IPS-20b (cell line): Measurements from ENCODE around the gene SORT1.

Source experiments
- H3K27ac ChIP-seq: one replicate; pipeline ENCODE4 v1.5.1; 2013; ENCODE audit warnings: low read length
- H3K27me3 ChIP-seq: 2 replicates; pipeline ENCODE4 v1.6.1; 2013; ENCODE audit warnings: mild to moderate bottlenecking, low read length, inconsistent platforms; ENCODE audit not compliant: insufficient read depth
- H3K36me3 ChIP-seq: 2 replicates; pipeline ENCODE4 v1.6.1; 2013; ENCODE audit warnings: low read depth, mild to moderate bottlenecking, inconsistent platforms, low read length, moderate library complexity; ENCODE audit not compliant: insufficient read depth
- H3K4me1 ChIP-seq: 2 replicates; pipeline ENCODE4 v1.6.1; 2013; ENCODE audit warnings: mild to moderate bottlenecking, control low read depth, inconsistent platforms, low read length, moderate library complexity; ENCODE audit not compliant: insufficient read depth
- H3K4me3 ChIP-seq: 2 replicates; pipeline ENCODE4 v1.5.1; 2013; ENCODE audit warnings: mild to moderate bottlenecking, low read length, inconsistent platforms
- H3K9ac ChIP-seq: 2 replicates; pipeline ENCODE4 v1.6.1; 2013; ENCODE audit warnings: low read depth, mild to moderate bottlenecking, inconsistent platforms, low read length, moderate library complexity
- H3K9me3 ChIP-seq: 2 replicates; pipeline ENCODE4 v1.6.1; 2013; ENCODE audit warnings: mild to moderate bottlenecking, low read depth, low read length, inconsistent platforms; ENCODE audit not compliant: insufficient read depth

Gene SORT1

GRCh38 chr1:109304226-109304920 is 93.3 kb downstream of the SORT1 start:
- Histone ChIP-seq H3K4me1 (no peaks in the 10 kb centered on the region; the same call in 1 of the 2 replicates), H3K9me3 (no peaks in the 10 kb centered on the region), H3K36me3 (no peaks in the 10 kb centered on the region), H3K4me3 (no peak overlapping the region), H3K27me3 (no peaks in the 10 kb centered on the region), H3K27ac (no peak overlapping the region), H3K9ac (no peak overlapping the region)

GRCh38 chr1:109301874-109302273 is 95.8 kb downstream of the SORT1 start:
- no peaks in the 10 kb centered on the region for H3K36me3 ChIP-seq
- H3K27ac ChIP-seq: no peak overlapping the region
- no peak overlapping the region for H3K9ac ChIP-seq
- no peak overlapping the region for H3K4me3 ChIP-seq
- no peaks in the 10 kb centered on the region for H3K9me3 ChIP-seq
- no peaks in the 10 kb centered on the region for H3K4me1 ChIP-seq
- H3K27me3 ChIP-seq: no peaks in the 10 kb centered on the region

GRCh38 chr1:109300650-109301151 is 97.0 kb downstream of the SORT1 start:
- H3K4me1 ChIP-seq: no peaks in the 10 kb centered on the region
- no peaks in the 10 kb centered on the region for H3K36me3 ChIP-seq
- H3K9ac ChIP-seq: no peak overlapping the region
- H3K27ac ChIP-seq: no peak overlapping the region
- no peaks in the 10 kb centered on the region for H3K9me3 ChIP-seq
- H3K27me3 ChIP-seq: no peaks in the 10 kb centered on the region
- H3K4me3 ChIP-seq: no peak overlapping the region

GRCh38 chr1:109299558-109300343 is 98.0 kb downstream of the SORT1 start:
- H3K9me3 ChIP-seq: no peaks in the 10 kb centered on the region
- H3K27ac ChIP-seq: no peak overlapping the region
- no peaks in the 10 kb centered on the region for H3K36me3 ChIP-seq
- no peaks in the 10 kb centered on the region for H3K4me1 ChIP-seq
- H3K9ac ChIP-seq: no peak overlapping the region
- no peaks in the 10 kb centered on the region for H3K27me3 ChIP-seq
- no peak overlapping the region for H3K4me3 ChIP-seq

GRCh38 chr1:109298666-109299557 is 98.8 kb downstream of the SORT1 start:
- no peak overlapping the region for H3K9ac ChIP-seq
- H3K9me3 ChIP-seq: no peaks in the 10 kb centered on the region
- no peaks in the 10 kb centered on the region for H3K4me1 ChIP-seq
- H3K27ac ChIP-seq: no peak overlapping the region
- H3K27me3 ChIP-seq: no peaks in the 10 kb centered on the region
- H3K36me3 ChIP-seq: no peaks in the 10 kb centered on the region
- H3K4me3 ChIP-seq: no peak overlapping the region

GRCh38 chr1:109296782-109297181 is 100.9 kb downstream of the SORT1 start:
- no peak overlapping the region for H3K27ac ChIP-seq

GRCh38 chr1:109295712-109296415 is 101.9 kb downstream of the SORT1 start:
- Histone ChIP-seq H3K27me3 (no peaks in the 10 kb centered on the region), H3K4me1 (no peaks in the 10 kb centered on the region), H3K9me3 (no peaks in the 10 kb centered on the region), H3K36me3 (no peaks in the 10 kb centered on the region), H3K4me3 (no peak overlapping the region), H3K27ac (no peak overlapping the region), H3K9ac (no peak overlapping the region)

More at GRCh38 chr1:109296782-109297181, 100.9 kb downstream of the SORT1 start:
- H3K4me1 ChIP-seq: no peaks in the 10 kb centered on the region
- H3K4me3 ChIP-seq: no peak overlapping the region
- no peak overlapping the region for H3K9ac ChIP-seq
- H3K27me3 ChIP-seq: no peaks in the 10 kb centered on the region
- no peaks in the 10 kb centered on the region for H3K36me3 ChIP-seq
- H3K9me3 ChIP-seq: no peaks in the 10 kb centered on the region

GRCh38 chr1:109294481-109294880 is 103.2 kb downstream of the SORT1 start:
- H3K4me3 ChIP-seq: no peak overlapping the region
- H3K36me3 ChIP-seq: no peaks in the 10 kb centered on the region
- no peak overlapping the region for H3K27ac ChIP-seq
- H3K4me1 ChIP-seq: no peaks in the 10 kb centered on the region
- no peak overlapping the region for H3K9ac ChIP-seq
- H3K9me3 ChIP-seq: no peaks in the 10 kb centered on the region
- no peaks in the 10 kb centered on the region for H3K27me3 ChIP-seq

- Histone ChIP-seq H3K9ac (no peak overlapping the region), H3K36me3 (no peaks in the 10 kb centered on the region), H3K4me3 (no peak overlapping the region), H3K4me1 (no peaks in the 10 kb centered on the region), H3K27ac (no peak overlapping the region), H3K27me3 (no peaks in the 10 kb centered on the region), H3K9me3 (no peaks in the 10 kb centered on the region)
These were observed 104.7 kb downstream of the SORT1 start for GRCh38 chr1:109293026-109293425.

- H3K36me3 ChIP-seq: no peaks in the 10 kb centered on the region
- H3K27me3 ChIP-seq: no peaks in the 10 kb centered on the region
These were observed 105.4 kb downstream of the SORT1 start for GRCh38 chr1:109292364-109292763.

GRCh38 chr1:109290998-109291397 is 106.7 kb downstream of the SORT1 start:
- Histone ChIP-seq H3K27ac (no peak overlapping the region), H3K4me1 (no peaks in the 10 kb centered on the region), H3K9ac (no peak overlapping the region), H3K4me3 (no peak overlapping the region), H3K27me3 (no peaks in the 10 kb centered on the region), H3K36me3 (no peaks in the 10 kb centered on the region), H3K9me3 (no peaks in the 10 kb centered on the region)

More at GRCh38 chr1:109292364-109292763, 105.4 kb downstream of the SORT1 start:
- H3K4me1 ChIP-seq: no peaks in the 10 kb centered on the region
- H3K9me3 ChIP-seq: no peaks in the 10 kb centered on the region
- H3K9ac ChIP-seq: no peak overlapping the region
- no peak overlapping the region for H3K4me3 ChIP-seq
- H3K27ac ChIP-seq: no peak overlapping the region
